ENCODE measurements around the gene SOHLH1. TPM values are rescaled to one million over a fixed set of nuclear protein-coding genes. Genes with fewer than 3 reads are reported as not detected.

The SOHLH1 gene
- total and polyA plus RNA-seq, 2 of the 13 experiments (the other 11 are each of a cell fraction or from before 2014, with no cell fraction given) = 0.15 TPM

GRCh38 chr9:135741276-135742219, 42.3 kb upstream of the SOHLH1 start:
- no peaks in the 10 kb centered on the region for H3K4me1 ChIP-seq (ENCODE audit: insufficient read depth, low read length)
- 0% methylated on average over 9 of the region's 24 CpGs for WGBS (ENCODE audit: low lambda C conversion rate)
- H3K27me3 ChIP-seq (ENCODE audit: control insufficient read depth in 1 of 2, insufficient read depth in 2 of 2, low read length in 2 of 2) = peaks cover 30 to 90% of the 10 kb centered on the region in 2 experiments; a peak in 4 of 5 replicates
- no peaks in the 10 kb centered on the region for H3K36me3 ChIP-seq (replicated peaks in 1 of 2; ENCODE audit: control insufficient read depth in 1 of 2, insufficient read depth in 2 of 2, low read length in 2 of 2)
- no peak for FAIRE-seq
- CTCF ChIA-PET (ENCODE audit: low intra/inter-chr PET ratio, low total read pairs) = no interaction called here
- H3K79me2 ChIP-seq (ENCODE audit: insufficient read depth, low read length) = no peaks in the 10 kb centered on the region
- 0 out of 2 replicates have a peak, but pooled peaks cover 5% of the 10 kb centered on the region for H4K20me1 ChIP-seq (ENCODE audit: insufficient read depth, low read length)
- POLR2A ChIA-PET = no interaction called here
- no peak overlapping the region for H3K4me2 ChIP-seq (ENCODE audit: low read depth, low read length)
- H2AFZ ChIP-seq (ENCODE audit: low read length) = no peak overlapping the region
- H3K4me3 ChIP-seq (replicated peaks in 1 of 3; ENCODE audit: insufficient read depth in 1 of 3, low read depth in 2 of 3, low read length in 3 of 3) = no peak overlapping the region
- H3K9ac ChIP-seq (ENCODE audit: insufficient read depth, low read depth, low read length) = no peak overlapping the region
- BruUV-seq (replicated peaks) = no TSS peak
- no peak overlapping the region for H3K27ac ChIP-seq (ENCODE audit: extremely low read length, insufficient read depth, low read length)
- no peaks in the 10 kb centered on the region for H3K9me3 ChIP-seq (ENCODE audit: low read length)
- intact Hi-C loops (cut with micrococcal nuclease; ENCODE audit: unreplicated experiment) = no loop called here
- in situ Hi-C loops (cut with HindIII; ENCODE audit: extremely low pct_ligation_motif_present, low pct_unique_long_range_greater_than_20kb) = no loop called here
- peak; percentile 66 for ATAC-seq
- no peak for DNase-seq (ENCODE audit: low spot score)
- TF ChIP-seq STAG1 (CRISPR knock-in tag; IDR thresholded peaks at IDR 0.05) = 0 out of 2 replicates have a peak, but pooled peaks have one; percentile 6
- TF ChIP-seq ZNF318 (CRISPR knock-in tag; IDR thresholded peaks at IDR 0.05) = no peak
- TF ChIP-seq ZBTB49 (CRISPR knock-in tag; IDR thresholded peaks at IDR 0.05; ENCODE audit: borderline replicate concordance) = no peak
- TF ChIP-seq HMG20B (CRISPR knock-in tag; conservative IDR thresholded peaks at IDR 0.05) = no peak
- no peak for TF ChIP-seq ZNF709 (CRISPR knock-in tag; IDR thresholded peaks at IDR 0.05)
- TF ChIP-seq PAXIP1 (CRISPR knock-in tag; conservative IDR thresholded peaks at IDR 0.05) = no peak
- TF ChIP-seq CBX2 (IDR thresholded peaks at IDR 0.05; ENCODE audit: low read depth, low read length) = no peak
- no peak for TF ChIP-seq CBX2 (CRISPR knock-in tag; IDR thresholded peaks at IDR 0.05; ENCODE audit: low read depth)

Data from HepG2 (cell line).